Measurements from ENCODE around the gene PACRG.

PACRG gene

GRCh38 chr6:162710936-162711335 lies 16.8 kb upstream of the PACRG start:
- no peak for FAIRE-seq

- no peak for FAIRE-seq
Measured at GRCh38 chr6:162711376-162711775, 16.4 kb upstream of the PACRG start.

- FAIRE-seq, result no peak
Measured at GRCh38 chr6:162712694-162713093, 15.1 kb upstream of the PACRG start.

- no peak for FAIRE-seq
Measured at GRCh38 chr6:162713974-162714780, 13.6 kb upstream of the PACRG start.

- FAIRE-seq, result no peak
Measured at GRCh38 chr6:162715601-162716000, 12.2 kb upstream of the PACRG start.

- no peak for FAIRE-seq
Measured at GRCh38 chr6:162719528-162719927, 8.2 kb upstream of the PACRG start.

- FAIRE-seq, result no peak
Measured at GRCh38 chr6:162721404-162721687, 6.4 kb upstream of the PACRG start.

- FAIRE-seq, result no peak
Measured at GRCh38 chr6:162722226-162722625, 5.5 kb upstream of the PACRG start.

GRCh38 chr6:162722633-162723032 lies 5.1 kb upstream of the PACRG start:
- FAIRE-seq, result no peak

- FAIRE-seq, result no peak
Measured at GRCh38 chr6:162726947-162727321, 840 bp upstream of the PACRG start.

GRCh38 chr6:162728197-162728596 lies 423 bp downstream of the PACRG start:
- FAIRE-seq, result no peak

- FAIRE-seq, result no peak
Measured at GRCh38 chr6:162728706-162729105, 932 bp downstream of the PACRG start.

GRCh38 chr6:162730502-162730901 lies 2.7 kb downstream of the PACRG start:
- no peak for FAIRE-seq

- FAIRE-seq, result no peak
Measured at GRCh38 chr6:162733489-162733888, 5.7 kb downstream of the PACRG start.

GRCh38 chr6:162736961-162737360 lies 9.2 kb downstream of the PACRG start:
- FAIRE-seq, result peak; percentile 85

- peak; percentile 17 for FAIRE-seq
Measured at GRCh38 chr6:162750776-162751175, 23.0 kb downstream of the PACRG start.

GRCh38 chr6:162751211-162751859 lies 23.6 kb downstream of the PACRG start:
- peak; percentile 80 for FAIRE-seq

- FAIRE-seq, result no peak
Measured at GRCh38 chr6:162753775-162754174, 26.0 kb downstream of the PACRG start.

GRCh38 chr6:162770136-162770535 lies 42.4 kb downstream of the PACRG start:
- FAIRE-seq, result no peak

- no peak for FAIRE-seq
Measured at GRCh38 chr6:162770955-162771354, 43.2 kb downstream of the PACRG start.

- FAIRE-seq, result no peak
Measured at GRCh38 chr6:162772466-162772865, 44.7 kb downstream of the PACRG start.

GRCh38 chr6:162773996-162774395 lies 46.2 kb downstream of the PACRG start:
- no peak for FAIRE-seq

- FAIRE-seq, result no peak
Measured at GRCh38 chr6:162777091-162777490, 49.3 kb downstream of the PACRG start.

- no peak for FAIRE-seq
Measured at GRCh38 chr6:162778603-162779002, 50.8 kb downstream of the PACRG start.

Measured in islet of Langerhans (tissue), 1 donor.